ENCODE results near the gene C14orf119. TPM values are rescaled to one million over a fixed set of nuclear protein-coding genes. Genes with fewer than 3 reads are reported as not detected.
"Not testable (repeated sequence)": the region's sequence is repeated elsewhere in the genome, so short reads cannot be mapped to it uniquely, and the experiment has no call there.

C14orf119 gene
- total and polyA plus RNA-seq, 2 donors from 2014 or later = 42.8 to 56.6 TPM

DNA sequence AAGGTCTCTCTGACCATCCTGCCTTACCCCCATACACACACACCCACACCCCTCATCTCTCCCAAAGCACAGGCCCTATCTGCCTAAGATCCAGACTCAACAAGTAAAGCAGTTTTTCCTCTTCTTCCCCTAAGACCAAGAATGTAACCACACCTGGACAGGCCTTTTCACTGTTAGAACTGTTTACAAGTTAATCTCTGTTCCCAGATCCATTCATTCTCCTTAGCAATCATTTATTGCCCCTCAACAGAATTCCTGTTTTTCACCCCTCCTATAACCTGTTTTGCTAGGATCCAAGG lies 11.4 kb downstream of the C14orf119 start:
- H3K27ac ChIP-seq (ENCODE audit: low read depth in 2 of 2, low read length in 2 of 2) = no peak overlapping the region

GRCh38 chr14:23107620-23108019 lies 12.3 kb downstream of the C14orf119 start:
- intact Hi-C loops (cut with DNase I); H3K9me3 ChIP-seq (ENCODE audit: control insufficient read depth in 2 of 3, insufficient read depth in 1 of 3, low read length in 3 of 3); H3K27me3 ChIP-seq (ENCODE audit: control insufficient read depth, insufficient read depth, low read length); H3K4me1 ChIP-seq (ENCODE audit: control insufficient read depth in 2 of 3, insufficient read depth in 2 of 3, low read depth in 1 of 3, low read length in 3 of 3); FAIRE-seq; H3K36me3 ChIP-seq (ENCODE audit: control insufficient read depth in 2 of 3, insufficient read depth in 3 of 3, low read length in 3 of 3); DNase-seq; H3K4me3 ChIP-seq (ENCODE audit: low read length in 3 of 3); H3K9ac ChIP-seq (ENCODE audit: low read length in 3 of 3); H3K27ac ChIP-seq (ENCODE audit: low read depth in 2 of 2, low read length in 2 of 2): not testable (repeated sequence)

More for the DNA sequence above, 11.4 kb downstream of the C14orf119 start:
- Histone ChIP-seq H3K9me3 (ENCODE audit: control insufficient read depth in 2 of 3, insufficient read depth in 1 of 3, low read length in 3 of 3) (no peaks in the 10 kb centered on the region), H3K4me1 (ENCODE audit: control insufficient read depth in 2 of 3, insufficient read depth in 2 of 3, low read depth in 1 of 3, low read length in 3 of 3) (no peaks in the 10 kb centered on the region), H3K9ac (ENCODE audit: low read length in 3 of 3) (no peak overlapping the region), H3K36me3 (ENCODE audit: control insufficient read depth in 2 of 3, insufficient read depth in 3 of 3, low read length in 3 of 3) (no peaks in the 10 kb centered on the region), H3K27me3 (ENCODE audit: control insufficient read depth, insufficient read depth, low read length) (no peaks in the 10 kb centered on the region), H3K4me3 (ENCODE audit: low read length in 3 of 3) (no peak overlapping the region)
- intact Hi-C loops (cut with DNase I) = no loop called here
- DNase-seq (no peak), FAIRE-seq (no peak)
- no peak for TF ChIP-seq CTCF (IDR thresholded peaks at IDR 0.05; ENCODE audit: borderline replicate concordance, extremely low read depth, insufficient read depth)

DNA sequence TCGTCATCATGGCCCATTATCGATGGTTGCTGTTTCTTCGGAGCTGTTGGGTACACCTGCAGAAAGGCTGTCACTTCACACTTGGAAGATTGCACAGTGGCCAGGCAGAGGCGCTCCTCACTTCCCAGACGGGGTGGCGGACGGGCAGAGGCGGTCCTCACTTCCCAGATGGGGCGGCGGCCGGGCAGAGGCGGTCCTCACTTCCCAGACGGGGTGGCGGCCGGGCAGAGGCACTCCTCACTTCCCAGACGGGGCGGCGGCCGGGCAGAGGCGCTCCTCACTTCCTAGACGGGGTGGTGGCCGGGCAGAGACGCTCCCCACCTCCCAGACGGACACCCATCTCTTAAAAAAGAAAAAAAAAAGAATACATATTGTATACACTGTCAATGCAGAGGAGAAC lies 12.9 kb downstream of the C14orf119 start:
- H3K4me3 ChIP-seq (ENCODE audit: low read length in 3 of 3); H3K27me3 ChIP-seq (ENCODE audit: control insufficient read depth, insufficient read depth, low read length); H3K27ac ChIP-seq (ENCODE audit: low read depth in 2 of 2, low read length in 2 of 2); DNase-seq; intact Hi-C loops (cut with DNase I); H3K9ac ChIP-seq (ENCODE audit: low read length in 3 of 3); FAIRE-seq; H3K4me1 ChIP-seq (ENCODE audit: control insufficient read depth in 2 of 3, insufficient read depth in 2 of 3, low read depth in 1 of 3, low read length in 3 of 3); H3K36me3 ChIP-seq (ENCODE audit: control insufficient read depth in 2 of 3, insufficient read depth in 3 of 3, low read length in 3 of 3); H3K9me3 ChIP-seq (ENCODE audit: control insufficient read depth in 2 of 3, insufficient read depth in 1 of 3, low read length in 3 of 3): not testable (repeated sequence)

- Histone ChIP-seq H3K27ac (ENCODE audit: low read depth in 2 of 2, low read length in 2 of 2) (no peak overlapping the region), H3K36me3 (ENCODE audit: control insufficient read depth in 2 of 3, insufficient read depth in 3 of 3, low read length in 3 of 3) (no peaks in the 10 kb centered on the region), H3K9me3 (ENCODE audit: control insufficient read depth in 2 of 3, insufficient read depth in 1 of 3, low read length in 3 of 3) (no peaks in the 10 kb centered on the region), H3K9ac (ENCODE audit: low read length in 3 of 3) (no peak overlapping the region), H3K27me3 (ENCODE audit: control insufficient read depth, insufficient read depth, low read length) (no peaks in the 10 kb centered on the region), H3K4me3 (ENCODE audit: low read length in 3 of 3) (no peak overlapping the region), H3K4me1 (ENCODE audit: control insufficient read depth in 2 of 3, insufficient read depth in 2 of 3, low read depth in 1 of 3, low read length in 3 of 3) (no peaks in the 10 kb centered on the region)
- intact Hi-C loops (cut with DNase I) = no loop called here
- no peak for TF ChIP-seq CTCF (IDR thresholded peaks at IDR 0.05; ENCODE audit: borderline replicate concordance, extremely low read depth, insufficient read depth)
- DNase-seq = no peak
- no peak for FAIRE-seq
Measured at GRCh38 chr14:23109769-23110168, 14.5 kb downstream of the C14orf119 start.

Measured in kidney (tissue), 14 donors.